ENCODE results near the gene NOXRED1.
A peak's percentile ranks its signal among the peaks of the same experiment; 100 is the strongest.
"Not testable (repeated sequence)": the region's sequence is repeated elsewhere in the genome, so short reads cannot be mapped to it uniquely, and the experiment has no call there.

NOXRED1 gene

DNA sequence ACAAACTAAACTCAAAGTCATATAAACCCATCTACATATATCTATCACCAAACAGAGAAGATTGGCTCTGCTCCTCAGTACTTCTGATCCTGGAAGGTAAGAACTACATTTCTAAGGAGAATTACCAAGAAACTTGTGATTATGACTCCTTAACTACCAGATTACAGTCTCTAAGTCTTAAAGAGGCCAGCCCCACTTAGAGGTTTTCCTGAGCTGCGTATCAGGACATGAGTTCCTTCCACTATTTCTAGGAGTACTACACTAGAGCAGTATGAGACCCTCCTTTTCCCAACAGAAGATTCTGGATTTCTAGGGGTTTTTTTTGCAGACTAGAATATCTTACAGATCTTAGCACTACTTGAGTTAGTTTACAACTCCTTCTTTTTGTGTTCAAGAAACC lies at the start of gene NOXRED1:
Gene NOXRED1 (minus strand): TSS at position 101 of the 400 bp plus-strand sequence. CDS start 634 bp downstream, outside the sequence.
- no peak for DNase-seq

DNA sequence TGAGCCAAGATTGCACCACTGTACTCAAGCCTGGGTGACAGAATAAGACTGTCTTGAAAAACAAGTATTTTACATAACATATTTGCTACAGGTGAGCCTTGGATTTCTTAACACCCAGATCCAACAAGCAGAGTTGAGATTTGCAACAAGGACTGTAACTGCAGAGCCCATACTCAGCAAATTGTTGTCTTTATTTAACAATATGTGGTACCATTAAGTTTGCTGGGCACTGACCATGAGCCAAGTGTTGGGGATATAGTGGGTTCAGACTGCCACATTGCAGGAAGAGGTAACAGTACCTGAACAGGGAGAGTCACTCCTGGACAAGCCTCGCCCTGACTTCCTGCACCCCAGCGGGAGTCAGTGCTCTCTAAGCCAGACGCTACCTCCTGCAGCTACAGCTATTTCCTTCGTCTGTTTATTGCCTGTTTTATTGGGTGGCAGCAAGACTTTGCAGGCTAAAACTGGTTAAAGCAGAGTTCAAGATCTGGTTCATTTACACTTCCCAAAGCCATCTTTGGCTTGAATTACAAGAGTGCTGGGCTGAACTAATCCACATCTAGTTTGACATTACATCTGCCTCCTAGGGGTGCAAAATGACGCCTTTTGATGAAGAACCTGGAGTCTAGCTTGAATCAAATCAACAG lies 47.0 kb upstream of the NOXRED1 start:
- peak; percentile 6 for DNase-seq

GRCh38 chr14:77469539-77469938 lies 46.2 kb upstream of the NOXRED1 start:
- DNase-seq = no peak

DNA sequence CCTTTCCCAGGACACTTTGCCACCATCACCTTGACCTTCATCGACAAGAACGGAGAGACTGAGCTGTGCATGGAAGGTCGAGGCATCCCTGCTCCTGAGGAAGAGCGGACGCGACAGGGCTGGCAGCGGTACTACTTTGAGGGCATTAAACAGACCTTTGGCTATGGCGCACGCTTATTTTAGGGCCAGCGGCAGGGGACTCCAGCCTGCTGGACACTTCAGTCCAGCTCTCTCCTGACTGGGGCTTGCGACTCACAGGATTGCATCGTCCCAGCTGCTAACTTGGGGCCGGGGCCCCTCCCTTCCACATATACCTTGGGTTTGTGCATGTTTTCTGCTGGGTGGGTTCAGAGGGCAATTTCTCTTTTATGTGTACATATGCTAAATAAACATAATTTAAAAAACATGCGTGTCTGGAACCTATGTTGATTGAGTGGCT lies 45.8 kb upstream of the NOXRED1 start:
- DNase-seq = no peak

DNA sequence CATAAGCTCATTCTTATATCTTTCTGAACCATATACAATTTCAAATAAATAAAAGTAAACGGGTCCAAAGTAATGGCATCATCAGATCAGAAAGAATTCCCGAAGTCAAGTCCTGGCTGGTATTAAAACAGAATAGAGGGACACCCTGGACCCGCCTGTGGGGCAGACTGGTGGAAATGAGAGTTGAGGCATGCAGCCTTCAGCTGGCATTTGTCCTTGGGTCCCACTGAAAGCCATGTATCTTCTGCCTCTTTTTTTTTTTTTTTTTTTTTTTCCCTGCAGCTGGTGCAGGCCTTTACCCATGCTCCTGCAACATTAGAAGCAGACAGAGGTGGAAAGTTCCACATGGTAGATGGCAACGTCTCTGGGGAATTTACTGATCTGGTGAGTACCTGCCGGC lies 44.5 kb upstream of the NOXRED1 start:
- DNase-seq = no peak

DNA sequence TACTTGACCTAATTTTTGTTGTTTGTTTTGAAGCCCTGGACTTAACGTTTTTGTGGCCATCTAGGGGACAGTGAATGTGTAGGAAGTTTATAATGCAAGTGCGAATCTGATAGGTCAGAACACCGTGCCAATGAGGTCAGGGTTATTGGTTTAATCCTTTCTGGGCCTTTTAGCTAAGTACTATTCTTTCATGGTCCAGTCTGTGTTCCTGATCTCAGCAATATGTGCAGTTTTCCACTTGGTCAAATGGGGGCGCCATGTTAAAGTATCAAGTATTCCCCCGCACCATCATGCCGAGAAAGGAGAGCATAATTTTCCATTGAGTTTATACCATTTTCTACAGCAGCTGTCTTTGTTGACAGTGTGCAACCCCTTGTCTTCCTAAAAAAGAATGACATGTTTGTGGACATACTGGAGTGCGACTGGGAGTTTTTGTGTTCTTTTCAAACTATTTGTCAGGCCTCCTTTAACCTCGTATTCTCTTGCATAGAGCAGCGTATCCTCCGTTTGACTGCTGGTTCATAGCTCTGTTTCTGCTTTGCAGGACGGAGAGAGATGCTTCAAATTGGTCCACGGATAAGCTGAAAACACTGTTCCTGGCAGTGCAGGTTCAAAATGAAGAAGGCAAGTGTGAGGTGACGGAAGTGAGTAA lies 35.9 kb upstream of the NOXRED1 start:
- peak; percentile 51 for DNase-seq

DNA sequence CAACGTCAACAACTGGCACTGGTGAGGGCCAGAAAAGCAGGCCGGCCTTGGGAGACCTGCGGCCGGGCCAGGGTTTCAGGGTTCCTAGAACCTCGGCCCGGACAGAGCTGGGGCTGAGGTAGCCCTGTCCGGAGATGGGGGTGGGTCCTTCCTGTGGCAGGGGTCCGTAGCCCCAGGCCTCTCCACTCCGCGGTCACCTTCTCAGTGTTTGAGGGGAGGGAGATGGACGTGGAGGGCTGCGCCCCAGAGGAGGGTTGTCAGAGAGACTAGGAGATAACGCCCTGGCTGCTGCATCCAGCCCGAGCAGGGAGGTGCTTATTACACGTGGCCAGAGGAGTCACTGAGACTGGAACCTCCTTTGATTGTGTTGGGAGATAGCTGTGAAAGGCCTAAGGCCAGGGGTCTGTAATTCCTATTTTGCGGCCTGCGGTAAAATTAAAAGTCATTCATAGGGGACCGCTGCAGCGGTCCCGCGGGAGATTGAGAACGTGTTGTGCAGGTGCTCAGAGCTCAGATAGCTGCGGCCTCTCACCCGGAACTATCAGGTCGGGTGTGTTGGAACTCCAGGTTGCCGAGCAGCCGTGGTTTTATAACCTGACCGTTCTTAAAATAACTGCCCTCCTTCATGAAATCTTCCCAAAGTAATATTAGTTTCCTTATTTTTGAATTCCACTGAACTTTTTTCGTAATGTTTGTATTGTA lies 35.1 kb upstream of the NOXRED1 start:
- DNase-seq = peak; percentile 38

- peak; percentile 97 for DNase-seq
Observed at GRCh38 chr14:77457522-77458248, 34.4 kb upstream of the NOXRED1 start, which contains the start of the genes AHSA1 and VIPAS39. AHSA1 (plus strand) TSS chr14:77458093; CDS start chr14:77458190, 97 bp downstream. VIPAS39 (minus strand) TSS chr14:77457601; CDS start chr14:77454102, 3,499 bp downstream.

GRCh38 chr14:77457115-77457521 lies 33.8 kb upstream of the NOXRED1 start:
- no peak for DNase-seq

GRCh38 chr14:77455966-77456640 lies 32.8 kb upstream of the NOXRED1 start:
- no peak for DNase-seq

DNA sequence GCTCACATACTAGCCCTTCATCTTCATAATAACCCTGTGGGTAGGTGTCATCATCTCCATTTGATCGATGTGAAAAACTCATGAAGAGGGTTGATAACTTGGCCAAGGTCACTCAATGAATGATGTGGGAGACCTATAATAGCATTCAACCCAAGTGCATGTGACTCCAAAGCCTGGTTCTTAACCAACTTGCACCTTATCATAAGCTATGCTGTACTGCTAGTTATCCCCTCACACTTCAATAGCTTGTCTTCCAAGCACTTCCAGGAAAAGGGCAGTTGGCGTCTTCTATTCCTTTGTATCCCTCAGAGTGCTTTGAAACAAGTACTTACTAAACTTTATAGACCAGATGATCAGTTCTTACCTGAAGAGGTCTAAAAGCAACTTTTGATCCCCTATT lies 18.9 kb upstream of the NOXRED1 start:
- no peak for DNase-seq

DNA sequence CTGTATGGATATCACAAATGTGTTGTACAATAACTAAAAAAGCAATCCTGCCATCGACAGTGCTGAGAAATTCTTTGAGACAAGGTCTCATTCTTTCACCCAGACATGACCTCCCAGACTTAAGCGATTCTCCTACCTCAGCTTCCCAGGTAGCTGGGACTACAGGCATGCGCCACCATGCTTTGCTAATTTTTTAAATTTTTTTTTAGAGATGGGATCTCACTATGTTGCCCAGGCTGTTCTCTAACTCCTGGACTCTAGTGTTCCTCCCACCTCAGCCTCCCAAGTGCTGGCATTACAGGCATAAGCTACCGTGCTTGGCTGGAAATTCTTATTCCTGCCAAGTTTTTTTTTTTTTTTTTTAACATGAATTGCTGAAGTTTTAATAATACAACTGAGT lies 16.5 kb upstream of the NOXRED1 start:
- DNase-seq = no peak

DNA sequence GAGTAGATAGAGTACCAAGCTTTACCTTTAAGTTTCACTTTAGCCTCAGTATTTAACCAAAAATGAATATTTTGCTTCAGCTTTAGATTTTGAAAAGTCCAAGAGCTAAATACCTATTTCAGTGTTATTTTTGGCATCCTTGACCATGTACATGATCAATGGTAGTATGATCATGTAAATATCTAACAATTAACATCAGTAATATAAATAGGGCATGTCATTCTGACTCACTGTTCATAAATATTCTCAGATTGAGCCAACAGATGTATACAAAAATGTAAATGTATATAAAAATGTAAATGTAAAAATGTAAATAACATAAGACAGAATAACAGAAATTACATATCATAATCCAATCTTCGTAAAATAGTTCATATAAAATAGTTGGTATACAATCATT lies 15.3 kb upstream of the NOXRED1 start:
- DNase-seq = no peak

GRCh38 chr14:77436042-77436441 lies 12.7 kb upstream of the NOXRED1 start:
- DNase-seq = no peak

DNA sequence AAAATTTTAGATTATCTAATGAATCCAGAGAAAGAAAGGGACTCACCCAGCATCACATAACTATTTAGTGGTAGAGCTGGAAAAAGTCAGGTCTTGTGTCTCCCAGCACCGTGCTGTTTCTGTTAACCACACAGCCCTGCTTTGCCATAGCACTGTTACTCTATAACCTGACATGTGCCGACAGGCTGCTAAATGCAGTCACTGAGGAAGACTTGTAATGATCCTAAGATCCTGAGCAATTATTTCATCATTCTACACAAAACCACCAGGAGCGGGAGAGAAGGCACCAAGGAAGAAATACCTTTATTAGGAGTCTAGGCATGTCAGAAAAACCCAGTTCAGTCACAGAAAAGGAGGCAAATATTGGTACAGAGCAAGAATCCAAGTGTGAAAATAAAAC lies 3.1 kb upstream of the NOXRED1 start:
- DNase-seq = no peak

GRCh38 chr14:77424862-77425261 lies 1.5 kb upstream of the NOXRED1 start:
- no peak for DNase-seq

- no peak for DNase-seq
Observed at GRCh38 chr14:77421201-77421600, 2.1 kb downstream of the NOXRED1 start.

DNA sequence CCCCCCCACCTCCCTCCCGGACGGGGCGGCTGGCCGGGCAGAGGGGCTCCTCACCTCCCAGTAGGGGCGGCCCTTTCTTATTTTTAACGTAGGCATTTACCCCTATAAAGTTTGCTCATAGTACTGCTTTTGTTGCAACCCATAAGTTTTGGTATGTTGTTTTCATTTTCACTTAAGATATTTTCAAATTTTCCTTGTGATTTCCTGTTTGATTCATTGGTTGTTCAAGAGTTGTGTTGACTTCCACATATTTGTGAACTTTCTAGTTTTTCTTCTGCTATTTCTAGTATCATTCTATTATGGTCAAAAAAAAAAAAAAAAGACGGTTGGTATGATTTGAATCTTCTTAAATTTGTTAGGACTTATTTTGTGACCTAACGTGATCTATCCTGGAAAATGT lies 6.5 kb downstream of the NOXRED1 start:
- no peak for DNase-seq

DNA sequence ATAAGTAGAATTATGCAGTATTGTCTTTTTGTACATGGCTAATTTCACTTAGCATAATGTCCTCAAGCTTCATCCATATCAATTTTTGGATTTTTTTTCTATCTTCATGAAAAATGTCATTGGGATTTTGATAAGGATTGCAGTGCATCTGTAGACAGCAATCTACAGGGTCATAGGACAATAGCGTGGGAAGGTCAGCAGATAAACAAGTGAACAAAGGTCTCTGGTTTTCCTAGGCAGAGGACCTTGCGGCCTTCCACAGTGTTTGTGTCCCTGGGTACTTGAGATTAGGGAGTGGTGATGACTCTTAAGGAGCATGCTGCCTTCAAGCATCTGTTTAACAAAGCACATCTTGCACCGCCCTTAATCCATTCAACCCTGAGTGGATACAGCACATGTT lies 7.2 kb downstream of the NOXRED1 start:
- not testable (repeated sequence) for DNase-seq

GRCh38 chr14:77415403-77416030 lies 7.8 kb downstream of the NOXRED1 start:
- DNase-seq = not testable (repeated sequence)

DNA sequence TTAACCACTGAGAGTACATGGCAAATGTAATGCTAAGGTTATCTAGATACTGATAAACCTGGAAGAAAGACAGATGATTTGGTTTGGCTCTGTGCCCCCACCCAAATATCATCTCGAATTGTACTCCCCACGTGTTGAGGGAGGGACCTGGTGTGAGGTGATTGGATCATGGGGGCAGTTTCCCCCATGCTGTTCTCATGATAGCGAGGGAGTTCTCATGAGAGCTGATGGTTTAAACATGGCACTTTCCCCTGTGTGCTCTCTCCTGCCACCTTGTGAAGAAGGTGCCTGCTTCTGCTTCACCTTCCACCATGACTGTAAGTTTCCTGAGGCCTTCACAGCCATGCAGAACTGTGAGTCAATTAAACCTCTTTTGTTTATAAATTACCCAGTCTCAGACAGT lies 14.2 kb downstream of the NOXRED1 start:
- peak; percentile 1 for DNase-seq

DNA sequence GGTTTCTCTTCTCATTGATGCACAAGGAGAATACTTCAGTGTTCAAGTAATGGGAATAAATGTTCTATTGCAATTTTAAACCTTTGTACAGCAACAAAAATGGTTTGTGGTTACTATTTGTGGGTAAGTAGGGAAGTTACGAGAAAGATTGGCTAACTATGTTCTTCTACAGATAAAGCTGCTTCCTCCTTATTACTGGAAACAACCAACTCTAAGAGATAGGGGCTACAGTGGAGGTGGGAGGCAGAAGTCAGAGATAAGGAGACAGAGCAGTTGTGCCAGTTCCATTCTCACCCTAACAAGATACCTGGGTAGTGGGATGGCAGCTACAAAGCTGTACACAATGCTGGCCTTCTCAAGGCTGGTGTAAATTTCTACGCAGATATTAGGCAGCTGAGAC lies 16.2 kb downstream of the NOXRED1 start:
- DNase-seq = no peak

Measured in NCI-H146 (cell line).